Neural cell (in vitro differentiated cells): ENCODE results near the gene USB1. TPM values are rescaled to one million over a fixed set of nuclear protein-coding genes. Genes with fewer than 3 reads are reported as not detected.

Source experiments
- H2AFZ ChIP-seq: fragments of 200-600, 300-800 bp; sonication (generic), shearing (Covaris generic); 2 replicates; pipeline ENCODE4 v1.6.0; 2014; ENCODE audit warnings: low read depth, mild to moderate bottlenecking, antibody characterized with exemption, low read length, moderate library complexity
- H3F3A ChIP-seq: fragments of 200-600 bp; shearing (Covaris generic); 2 replicates; pipeline ENCODE4 v1.6.1; 2016; ENCODE audit warnings: mild to moderate bottlenecking, moderate library complexity, mixed read lengths, antibody characterized with exemption, low read length; ENCODE audit not compliant: insufficient read depth, poor library complexity, severe bottlenecking
- H3K27ac ChIP-seq: fragments of 200-600, 300-800 bp; sonication (generic), shearing (Covaris generic); 2 replicates; pipeline ENCODE4 v1.5.1; 2014; ENCODE audit warnings: mild to moderate bottlenecking, low read length, moderate library complexity
- H3K27me3 ChIP-seq: fragments of 300-800, 200-600 bp; sonication (generic), shearing (Covaris generic); 2 replicates; pipeline ENCODE4 v1.6.0; 2014; ENCODE audit warnings: mild to moderate bottlenecking, low read depth, low read length, moderate library complexity; ENCODE audit not compliant: insufficient read depth
- H3K36me3 ChIP-seq: fragments of 300-800, 200-600 bp; sonication (generic), shearing (Covaris generic); 2 replicates; pipeline ENCODE4 v1.5.1; 2014; ENCODE audit warnings: mild to moderate bottlenecking, antibody characterized with exemption, low read length, moderate library complexity; ENCODE audit not compliant: insufficient read depth
- H3K4me2 ChIP-seq: fragments of 300-800, 200-600 bp; sonication (generic), shearing (Covaris generic); 2 replicates; pipeline ENCODE4 v1.6.0; 2014; ENCODE audit warnings: mild to moderate bottlenecking, low read length
- H3K4me3 ChIP-seq: fragments of 300-800, 200-600 bp; sonication (generic), shearing (Covaris generic); 2 replicates; pipeline ENCODE4 v1.5.1; 2014; ENCODE audit warnings: mild to moderate bottlenecking, low read length, moderate library complexity
- H3K79me2 ChIP-seq: fragments of 200-600 bp; shearing (Covaris generic); replicated peaks from 2 replicates; pipeline ENCODE4 v1.6.0; 2014; ENCODE audit warnings: mild to moderate bottlenecking, low read length, moderate library complexity; ENCODE audit not compliant: insufficient read depth
- H3K9ac ChIP-seq: fragments of 300-800, 200-600 bp; sonication (generic), shearing (Covaris generic); 2 replicates; pipeline ENCODE4 v1.6.1; 2016; ENCODE audit warnings: mild to moderate bottlenecking, low read length, mixed read lengths
- H3K9me2 ChIP-seq: fragments of 200-600 bp; shearing (Covaris generic); 2 replicates; pipeline ENCODE4 v1.6.1; 2016; ENCODE audit warnings: mild to moderate bottlenecking, low read length, mixed read lengths; ENCODE audit not compliant: insufficient read depth
- H3K9me3 ChIP-seq: fragments of 200-600, 300-800 bp; sonication (generic), shearing (Covaris generic); 2 replicates; pipeline ENCODE4 v1.6.1; 2016; ENCODE audit warnings: mild to moderate bottlenecking, mixed run types, low read length, moderate library complexity, mixed read lengths
- H4K20me1 ChIP-seq: fragments of 200-600 bp; shearing (Covaris generic); 2 replicates; pipeline ENCODE4 v1.6.1; 2016; ENCODE audit warnings: mild to moderate bottlenecking, mixed run types; ENCODE audit not compliant: insufficient read depth
- EP300 ChIP-seq: fragments of 450-650 bp; conservative IDR thresholded peaks from 2 replicates; pipeline ENCODE4 v1.6.1; 2014; ENCODE audit warnings: antibody characterized with exemption, mild to moderate bottlenecking, moderate library complexity; ENCODE audit not compliant: poor library complexity, severe bottlenecking
- EZH2 ChIP-seq: fragments of 200-600, 300-800 bp; shearing (Covaris generic), sonication (generic); IDR thresholded peaks from 2 replicates; pipeline ENCODE4 v1.6.1; 2014; ENCODE audit warnings: antibody characterized with exemption, low read length, borderline replicate concordance, mild to moderate bottlenecking; ENCODE audit not compliant: insufficient read depth, poor library complexity, severe bottlenecking
- MXI1 ChIP-seq: fragments of 450-650 bp; conservative IDR thresholded peaks from 2 replicates; pipeline ENCODE4 v1.6.1; 2014; ENCODE audit warnings: antibody characterized with exemption, mild to moderate bottlenecking; ENCODE audit not compliant: poor library complexity, severe bottlenecking
- POLR2AphosphoS5 ChIP-seq: IDR thresholded peaks from 2 replicates; pipeline ENCODE4 v1.6.1; 2012
- RAD21 ChIP-seq: fragments of 450-650 bp; conservative IDR thresholded peaks from 2 replicates; pipeline ENCODE4 v1.6.1; 2014; ENCODE audit warnings: antibody characterized with exemption, mild to moderate bottlenecking, moderate library complexity
- SMC3 ChIP-seq: fragments of 450-650 bp; conservative IDR thresholded peaks from 2 replicates; pipeline ENCODE4 v1.6.1; 2014; ENCODE audit warnings: antibody characterized with exemption, mild to moderate bottlenecking, moderate library complexity; ENCODE audit not compliant: poor library complexity
- TAF1 ChIP-seq: IDR thresholded peaks from 2 replicates; pipeline ENCODE4 v1.6.1; 2012; ENCODE audit warnings: low read depth
- polyA plus RNA-seq: library from polyadenylated mRNA; depleted of rRNA; stranded (reverse); fragments of >200 nt; gene quantifications from 2 replicates; pipeline ENCODE4 v1.2.3, GENCODE V29; 2014
- TF ChIP-seq, protein P1 (sequence below): IDR thresholded peaks from 2 replicates; pipeline ENCODE4 v1.6.1; 2012; ENCODE audit warnings: borderline replicate concordance
- TF ChIP-seq, protein P2 (sequence below): fragments of 450-650 bp; IDR thresholded peaks from 2 replicates; pipeline ENCODE4 v1.5.1; 2014; ENCODE audit warnings: antibody characterized with exemption, mild to moderate bottlenecking, moderate library complexity; ENCODE audit not compliant: poor library complexity, severe bottlenecking

USB1 gene
- polyA plus RNA-seq, 1 donor from 2014 or later = 25.7 TPM

DNA sequence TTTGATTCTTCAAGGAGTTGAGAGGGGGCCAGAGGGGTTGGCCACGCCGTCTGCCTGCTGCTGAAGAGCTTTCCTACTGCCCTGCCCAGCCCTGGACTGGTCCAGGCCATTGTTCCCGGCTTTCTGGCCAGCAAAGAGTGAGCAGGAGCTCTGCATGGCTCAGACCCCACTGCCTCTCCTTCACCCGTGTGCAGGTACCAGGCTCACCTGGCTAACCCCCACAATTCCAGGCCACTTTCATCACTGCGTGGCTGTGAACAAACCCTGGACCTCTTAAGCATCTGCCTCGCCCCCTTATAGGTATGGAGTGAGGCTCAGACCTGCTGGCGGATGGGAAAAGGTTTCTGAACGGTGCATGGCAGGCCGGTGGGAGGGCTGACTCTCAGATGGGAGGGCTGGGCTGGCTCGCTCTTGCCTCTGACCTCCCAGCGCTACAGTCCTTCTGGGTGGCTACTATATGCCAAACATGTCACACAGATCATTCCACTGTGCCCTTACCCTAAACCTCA, 9.6 kb upstream of the USB1 start:
- H3K9me3 ChIP-seq = no peaks in the 10 kb centered on the region
- no peak overlapping the region for H3K27ac ChIP-seq
- peaks cover 7% of the 10 kb centered on the region for H3K27me3 ChIP-seq
- no peak overlapping the region for H2AFZ ChIP-seq
- no peak overlapping the region for H3K9ac ChIP-seq
- no peaks in the 10 kb centered on the region for H3K79me2 ChIP-seq
- no peak overlapping the region for H3K4me2 ChIP-seq
- no peaks in the 10 kb centered on the region for H3F3A ChIP-seq
- H3K36me3 ChIP-seq = no peaks in the 10 kb centered on the region
- H3K4me3 ChIP-seq = no peak overlapping the region
- no peak for TF ChIP-seq SMC3
- no peaks in the 10 kb centered on the region for H4K20me1 ChIP-seq
- H3K9me2 ChIP-seq = no peaks in the 10 kb centered on the region

DNA sequence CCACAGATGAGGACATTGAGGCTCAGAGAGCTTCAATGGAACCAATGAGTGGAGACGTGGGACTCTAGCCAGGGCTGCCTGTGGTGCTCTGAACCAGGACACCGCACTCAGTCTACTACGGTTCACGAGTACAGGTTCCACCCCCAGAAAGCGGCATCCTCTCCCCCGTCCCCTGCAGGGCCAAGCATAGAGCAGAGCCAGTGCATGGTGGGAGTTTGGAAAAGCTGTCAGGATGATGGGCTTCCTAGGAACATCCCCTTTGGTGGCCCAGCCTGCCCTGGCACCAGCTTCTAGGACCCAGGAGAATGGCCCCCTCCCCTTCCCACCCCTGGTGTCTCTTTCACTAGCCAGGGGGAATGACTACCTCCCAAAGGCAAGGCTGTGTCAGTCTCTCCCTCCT, 9.1 kb upstream of the USB1 start:
- H3K27me3 ChIP-seq = peaks cover 3% of the 10 kb centered on the region
- H3K4me2 ChIP-seq = no peak overlapping the region
- no peaks in the 10 kb centered on the region for H3K79me2 ChIP-seq
- H2AFZ ChIP-seq = no peak overlapping the region
- H3K27ac ChIP-seq = no peak overlapping the region
- TF ChIP-seq, protein P1, sequence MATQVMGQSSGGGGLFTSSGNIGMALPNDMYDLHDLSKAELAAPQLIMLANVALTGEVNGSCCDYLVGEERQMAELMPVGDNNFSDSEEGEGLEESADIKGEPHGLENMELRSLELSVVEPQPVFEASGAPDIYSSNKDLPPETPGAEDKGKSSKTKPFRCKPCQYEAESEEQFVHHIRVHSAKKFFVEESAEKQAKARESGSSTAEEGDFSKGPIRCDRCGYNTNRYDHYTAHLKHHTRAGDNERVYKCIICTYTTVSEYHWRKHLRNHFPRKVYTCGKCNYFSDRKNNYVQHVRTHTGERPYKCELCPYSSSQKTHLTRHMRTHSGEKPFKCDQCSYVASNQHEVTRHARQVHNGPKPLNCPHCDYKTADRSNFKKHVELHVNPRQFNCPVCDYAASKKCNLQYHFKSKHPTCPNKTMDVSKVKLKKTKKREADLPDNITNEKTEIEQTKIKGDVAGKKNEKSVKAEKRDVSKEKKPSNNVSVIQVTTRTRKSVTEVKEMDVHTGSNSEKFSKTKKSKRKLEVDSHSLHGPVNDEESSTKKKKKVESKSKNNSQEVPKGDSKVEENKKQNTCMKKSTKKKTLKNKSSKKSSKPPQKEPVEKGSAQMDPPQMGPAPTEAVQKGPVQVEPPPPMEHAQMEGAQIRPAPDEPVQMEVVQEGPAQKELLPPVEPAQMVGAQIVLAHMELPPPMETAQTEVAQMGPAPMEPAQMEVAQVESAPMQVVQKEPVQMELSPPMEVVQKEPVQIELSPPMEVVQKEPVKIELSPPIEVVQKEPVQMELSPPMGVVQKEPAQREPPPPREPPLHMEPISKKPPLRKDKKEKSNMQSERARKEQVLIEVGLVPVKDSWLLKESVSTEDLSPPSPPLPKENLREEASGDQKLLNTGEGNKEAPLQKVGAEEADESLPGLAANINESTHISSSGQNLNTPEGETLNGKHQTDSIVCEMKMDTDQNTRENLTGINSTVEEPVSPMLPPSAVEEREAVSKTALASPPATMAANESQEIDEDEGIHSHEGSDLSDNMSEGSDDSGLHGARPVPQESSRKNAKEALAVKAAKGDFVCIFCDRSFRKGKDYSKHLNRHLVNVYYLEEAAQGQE = no peak
- TF ChIP-seq EP300 = no peak
- TF ChIP-seq SMC3 = no peak
- TF ChIP-seq RAD21 = no peak
- no peak for TF ChIP-seq EZH2
- no peak for TF ChIP-seq POLR2AphosphoS5
- TF ChIP-seq TAF1 = no peak
- TF ChIP-seq, protein P2, sequence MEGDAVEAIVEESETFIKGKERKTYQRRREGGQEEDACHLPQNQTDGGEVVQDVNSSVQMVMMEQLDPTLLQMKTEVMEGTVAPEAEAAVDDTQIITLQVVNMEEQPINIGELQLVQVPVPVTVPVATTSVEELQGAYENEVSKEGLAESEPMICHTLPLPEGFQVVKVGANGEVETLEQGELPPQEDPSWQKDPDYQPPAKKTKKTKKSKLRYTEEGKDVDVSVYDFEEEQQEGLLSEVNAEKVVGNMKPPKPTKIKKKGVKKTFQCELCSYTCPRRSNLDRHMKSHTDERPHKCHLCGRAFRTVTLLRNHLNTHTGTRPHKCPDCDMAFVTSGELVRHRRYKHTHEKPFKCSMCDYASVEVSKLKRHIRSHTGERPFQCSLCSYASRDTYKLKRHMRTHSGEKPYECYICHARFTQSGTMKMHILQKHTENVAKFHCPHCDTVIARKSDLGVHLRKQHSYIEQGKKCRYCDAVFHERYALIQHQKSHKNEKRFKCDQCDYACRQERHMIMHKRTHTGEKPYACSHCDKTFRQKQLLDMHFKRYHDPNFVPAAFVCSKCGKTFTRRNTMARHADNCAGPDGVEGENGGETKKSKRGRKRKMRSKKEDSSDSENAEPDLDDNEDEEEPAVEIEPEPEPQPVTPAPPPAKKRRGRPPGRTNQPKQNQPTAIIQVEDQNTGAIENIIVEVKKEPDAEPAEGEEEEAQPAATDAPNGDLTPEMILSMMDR = no peak
- TF ChIP-seq MXI1 = no peak
- no peaks in the 10 kb centered on the region for H4K20me1 ChIP-seq
- no peak overlapping the region for H3K9ac ChIP-seq
- no peaks in the 10 kb centered on the region for H3K9me3 ChIP-seq
- H3F3A ChIP-seq = no peaks in the 10 kb centered on the region
- H3K36me3 ChIP-seq = no peaks in the 10 kb centered on the region
- H3K9me2 ChIP-seq = no peaks in the 10 kb centered on the region
- no peak overlapping the region for H3K4me3 ChIP-seq

DNA sequence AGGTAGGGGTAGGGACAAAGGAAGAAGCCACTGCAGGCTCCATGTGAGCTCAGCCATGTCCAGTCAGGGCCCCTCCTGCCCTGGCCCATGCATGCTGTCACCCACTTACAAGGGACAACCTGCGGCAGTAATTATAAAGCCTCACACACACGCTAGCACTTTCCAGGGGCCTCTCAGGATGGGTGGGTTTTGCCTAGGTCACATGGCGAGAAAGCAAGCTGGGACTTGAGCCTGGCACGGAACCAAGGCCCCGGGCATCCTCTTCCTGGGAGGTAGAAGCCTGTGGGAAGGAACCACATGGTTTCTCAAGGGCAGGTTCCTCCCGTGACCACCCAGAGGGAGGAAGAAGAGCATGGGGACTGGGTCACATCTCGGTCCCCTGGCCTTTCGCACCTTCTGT, 7.8 kb upstream of the USB1 start:
- H3K9ac ChIP-seq = no peak overlapping the region
- H3K9me3 ChIP-seq = no peaks in the 10 kb centered on the region
- no peaks in the 10 kb centered on the region for H3K9me2 ChIP-seq
- no peaks in the 10 kb centered on the region for H3K79me2 ChIP-seq
- H3K27me3 ChIP-seq = no peaks in the 10 kb centered on the region
- no peaks in the 10 kb centered on the region for H4K20me1 ChIP-seq
- no peak overlapping the region for H3K4me3 ChIP-seq
- no peaks in the 10 kb centered on the region for H3F3A ChIP-seq
- no peaks in the 10 kb centered on the region for H3K36me3 ChIP-seq
- no peak overlapping the region for H2AFZ ChIP-seq
- no peak overlapping the region for H3K27ac ChIP-seq
- no peak overlapping the region for H3K4me2 ChIP-seq
- no peak for TF ChIP-seq MXI1
- TF ChIP-seq POLR2AphosphoS5 = no peak
- no peak for TF ChIP-seq EP300
- TF ChIP-seq TAF1 = no peak
- TF ChIP-seq EZH2 = no peak
- TF ChIP-seq, protein P2 = no peak
- TF ChIP-seq RAD21 = no peak
- TF ChIP-seq, protein P1 = no peak
- no peak for TF ChIP-seq SMC3
